HG03159 (cell line): ENCODE measurements around the gene GP1BA.

Experiments
- ATAC-seq: cut with Tn5 transposase; IDR thresholded peaks from one replicate; pipeline ENCODE4 v1.9.1; 2021; ENCODE audit warnings: mild to moderate bottlenecking, moderate library complexity; ENCODE audit not compliant: unreplicated experiment

The GP1BA gene

DNA sequence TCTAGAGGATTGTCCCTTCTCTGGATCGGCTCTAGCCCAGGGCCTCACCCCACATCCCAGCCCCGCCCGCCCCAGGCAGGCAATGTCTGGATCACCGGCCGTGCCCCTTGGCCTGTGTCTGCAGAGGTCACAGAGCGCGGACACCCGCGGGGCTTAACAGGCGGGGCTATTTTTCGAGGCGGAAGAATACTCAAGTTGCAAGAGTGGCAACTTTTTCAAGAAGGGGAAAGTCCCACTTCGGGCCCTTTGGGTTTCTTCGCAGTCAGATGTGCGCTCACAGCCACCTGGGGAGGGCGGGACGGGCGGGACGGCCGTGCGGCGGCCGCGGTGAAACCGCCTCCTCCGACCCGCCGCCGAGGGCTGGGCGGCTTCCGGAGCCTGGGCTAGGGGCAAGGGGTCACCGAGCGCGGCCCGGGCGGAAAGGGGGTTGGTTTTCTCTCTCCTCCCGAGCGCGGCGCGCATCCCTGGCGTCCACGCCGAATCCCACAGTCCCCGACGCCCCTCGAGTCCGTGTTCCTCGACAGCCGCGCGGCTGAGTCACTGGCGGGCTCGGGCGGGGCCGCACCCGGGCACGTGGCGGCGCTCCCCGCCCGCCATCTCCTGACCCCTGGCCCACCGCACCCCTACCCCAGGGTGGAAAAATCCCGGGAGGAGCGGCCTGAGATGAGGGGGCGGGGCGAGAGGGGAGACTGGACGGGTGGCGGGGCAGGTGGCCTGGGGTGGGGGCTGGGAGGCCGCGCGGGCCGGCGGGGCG lies 17.4 kb downstream of the GP1BA start:
- peak; percentile 29 for ATAC-seq

DNA sequence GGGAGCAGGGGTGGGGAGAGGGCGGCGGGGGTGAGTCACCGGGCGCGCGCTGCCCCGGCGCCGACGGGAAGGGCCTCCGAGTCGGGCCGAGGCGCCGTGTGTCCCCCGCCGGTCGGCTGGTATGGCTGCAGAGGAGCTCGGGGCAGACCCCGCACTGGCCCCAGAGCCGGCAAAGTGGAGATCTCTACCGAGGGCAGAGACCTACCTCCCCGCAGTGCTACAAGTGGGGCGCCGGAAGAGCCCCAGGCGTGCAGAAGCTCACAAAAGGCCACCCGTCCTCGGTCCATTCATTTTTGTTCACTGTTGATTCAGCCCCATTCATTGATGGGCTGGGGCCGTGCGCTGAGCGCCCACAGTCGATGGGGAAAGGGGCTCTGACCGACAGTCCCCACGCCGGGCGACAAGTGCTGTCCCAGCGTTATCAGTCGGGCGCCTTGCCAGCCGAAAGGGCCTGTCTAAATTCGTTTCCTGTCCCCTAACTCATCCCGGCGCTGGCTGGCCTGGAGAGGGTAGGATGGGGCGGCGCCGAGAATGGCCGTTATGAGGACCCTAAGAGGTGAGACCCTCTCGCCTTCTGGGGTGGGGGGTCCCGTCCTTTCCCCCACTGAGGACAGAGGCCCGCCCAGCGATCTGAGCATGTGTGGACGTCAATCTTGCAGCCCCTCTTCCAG lies 18.1 kb downstream of the GP1BA start:
- no peak for ATAC-seq

DNA sequence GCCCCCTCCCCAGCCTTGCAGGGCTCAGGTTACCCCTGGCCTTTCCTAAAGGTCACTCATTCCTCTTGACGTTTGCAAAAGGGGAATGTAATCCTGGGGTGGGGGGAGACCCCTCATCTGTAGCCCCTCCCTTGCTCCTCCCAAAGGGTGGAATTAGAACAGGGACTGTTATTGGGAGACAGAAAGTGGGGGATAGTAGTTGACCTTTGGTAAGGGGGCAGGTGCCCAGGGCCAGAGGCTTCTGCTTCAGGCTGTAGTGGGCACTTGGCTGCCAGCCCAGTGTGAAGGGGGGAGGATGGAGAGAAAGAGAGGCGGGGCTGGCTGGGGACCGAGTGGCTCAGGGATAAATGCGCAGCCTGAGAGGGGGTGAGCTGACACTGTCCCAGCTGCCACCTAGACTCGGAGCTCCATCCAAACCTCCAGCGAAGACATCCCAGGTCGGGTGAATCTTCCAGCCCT lies 18.7 kb downstream of the GP1BA start, which contains the start of gene ENO3:
Gene ENO3, plus strand, starts transcription at position 374 of the 459 bp plus-strand sequence. CDS start 711 bp downstream, outside the sequence.
- no peak for ATAC-seq

DNA sequence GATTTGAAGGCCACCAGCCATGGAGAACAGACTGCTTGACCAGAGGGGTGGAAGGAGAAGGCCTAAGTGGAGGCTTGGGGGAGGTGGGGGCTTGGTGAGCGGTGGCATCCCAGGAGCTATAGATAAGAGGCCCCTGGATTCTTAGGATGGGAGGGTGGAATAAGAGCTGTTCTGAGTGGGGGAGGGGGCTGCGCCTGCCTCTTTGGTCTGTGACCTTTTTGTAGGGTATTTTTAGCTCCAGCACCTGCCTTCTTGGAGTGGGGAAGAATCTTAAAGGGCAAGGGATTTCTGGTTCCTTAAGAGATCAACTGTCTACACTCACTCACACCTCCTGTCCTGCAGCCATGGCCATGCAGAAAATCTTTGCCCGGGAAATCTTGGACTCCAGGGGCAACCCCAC lies 19.4 kb downstream of the GP1BA start:
- ATAC-seq: no peak

DNA sequence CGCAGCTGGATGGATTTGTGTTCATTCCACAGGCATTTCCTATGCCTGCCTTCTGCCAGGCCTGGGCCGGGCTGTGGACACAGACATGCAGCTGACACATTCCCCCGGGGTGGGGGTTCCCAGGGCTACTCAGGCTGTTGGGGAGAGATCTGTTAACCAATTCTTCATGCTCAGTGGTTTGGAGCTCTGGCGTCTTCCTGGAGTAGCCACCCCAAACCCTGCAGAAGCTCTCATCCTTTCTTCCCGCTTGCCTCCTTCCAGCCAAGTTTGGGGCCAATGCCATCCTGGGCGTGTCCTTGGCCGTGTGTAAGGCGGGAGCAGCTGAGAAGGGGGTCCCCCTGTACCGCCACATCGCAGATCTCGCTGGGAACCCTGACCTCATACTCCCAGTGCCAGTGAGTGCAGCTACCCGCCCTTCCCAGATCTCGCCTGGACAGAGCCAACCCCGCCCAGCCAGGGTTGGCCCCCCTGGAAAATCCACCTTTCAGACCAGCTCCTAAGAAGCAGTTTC lies 21.4 kb downstream of the GP1BA start:
- no peak for ATAC-seq

DNA sequence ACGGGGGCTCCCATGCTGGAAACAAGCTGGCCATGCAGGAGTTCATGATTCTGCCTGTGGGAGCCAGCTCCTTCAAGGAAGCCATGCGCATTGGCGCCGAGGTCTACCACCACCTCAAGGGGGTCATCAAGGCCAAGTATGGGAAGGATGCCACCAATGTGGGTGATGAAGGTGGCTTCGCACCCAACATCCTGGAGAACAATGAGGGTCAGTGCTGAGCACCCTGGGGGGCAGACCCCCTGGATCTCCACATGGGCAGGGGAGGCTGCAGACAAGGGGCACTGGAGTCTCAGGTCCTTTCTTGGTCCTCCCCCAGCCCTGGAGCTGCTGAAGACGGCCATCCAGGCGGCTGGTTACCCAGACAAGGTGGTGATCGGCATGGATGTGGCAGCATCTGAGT lies 23.0 kb downstream of the GP1BA start:
- no peak for ATAC-seq

DNA sequence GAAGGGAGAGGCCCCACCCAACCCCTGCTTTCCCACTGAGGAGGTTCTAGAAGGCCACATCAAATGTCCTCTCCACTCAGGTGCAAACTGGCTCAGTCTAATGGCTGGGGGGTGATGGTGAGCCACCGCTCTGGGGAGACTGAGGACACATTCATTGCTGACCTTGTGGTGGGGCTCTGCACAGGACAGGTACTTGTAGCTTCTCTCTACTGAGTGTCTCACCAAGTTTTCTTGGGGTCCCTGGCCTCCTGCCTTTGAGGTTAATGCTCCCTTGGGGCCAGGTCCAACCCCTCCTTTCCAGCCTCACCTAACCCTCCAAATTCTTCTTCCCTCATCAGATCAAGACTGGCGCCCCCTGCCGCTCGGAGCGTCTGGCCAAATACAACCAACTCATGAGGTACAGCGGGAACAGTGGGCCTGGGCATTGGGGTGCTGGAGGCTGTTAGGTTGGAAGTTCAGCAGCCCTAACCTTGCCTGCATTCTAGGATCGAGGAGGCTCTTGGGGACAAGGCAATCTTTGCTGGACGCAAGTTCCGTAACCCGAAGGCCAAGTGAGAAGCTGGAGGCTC lies 24.5 kb downstream of the GP1BA start:
- no peak for ATAC-seq

DNA sequence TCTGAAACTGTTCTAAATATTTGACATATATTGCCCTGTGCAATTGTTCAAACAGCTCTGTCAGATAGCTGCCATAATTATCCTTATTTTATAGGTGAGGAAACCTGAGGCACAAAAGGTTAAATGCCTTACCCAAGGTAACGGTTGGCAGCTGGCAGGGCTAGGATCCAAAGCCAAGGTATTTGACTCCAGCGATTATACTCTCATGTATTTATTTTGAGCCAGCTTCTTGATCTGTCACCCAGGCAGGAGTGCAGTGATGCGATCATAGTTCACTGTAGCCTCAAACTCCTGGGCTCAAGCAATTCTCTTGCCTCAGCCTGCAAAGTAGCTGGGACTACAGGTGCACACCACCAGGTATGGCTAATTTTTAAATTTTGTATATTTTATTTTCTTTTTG lies 26.0 kb downstream of the GP1BA start:
- no peak for ATAC-seq

DNA sequence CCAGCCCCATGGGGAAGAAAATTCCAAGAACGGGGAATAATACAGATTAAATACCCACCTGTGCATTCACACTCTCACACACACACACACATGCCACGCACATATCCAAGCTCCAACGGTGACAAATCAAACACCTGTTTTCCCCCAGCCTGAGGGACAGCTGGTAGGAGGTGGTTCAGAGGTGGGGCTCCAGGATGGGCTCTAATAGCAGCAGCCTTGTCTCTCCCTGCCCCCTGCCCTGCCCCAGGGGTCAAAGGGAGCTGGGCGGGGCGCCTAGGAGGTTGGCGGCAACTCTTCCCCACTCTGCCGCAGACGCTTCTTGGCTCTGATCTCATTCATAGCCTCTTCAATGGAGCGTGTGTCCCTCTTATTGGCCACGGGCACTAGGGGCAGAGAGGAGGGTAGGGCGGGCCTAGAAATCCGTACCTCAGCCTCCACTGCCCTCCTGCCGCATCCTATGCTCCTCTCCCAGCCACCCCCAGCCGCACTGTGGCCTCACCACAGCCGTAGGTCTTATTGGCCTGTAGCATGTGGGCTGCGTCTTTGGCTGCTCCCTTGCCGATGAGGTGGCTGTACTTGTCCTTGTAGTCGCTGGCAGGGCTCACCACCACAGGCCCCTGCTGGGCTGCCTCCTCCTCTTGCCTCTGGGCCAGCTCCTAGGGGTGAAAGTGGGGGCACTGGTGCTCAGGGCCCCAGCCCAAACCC lies 27.3 kb downstream of the GP1BA start:
- ATAC-seq: no peak

DNA sequence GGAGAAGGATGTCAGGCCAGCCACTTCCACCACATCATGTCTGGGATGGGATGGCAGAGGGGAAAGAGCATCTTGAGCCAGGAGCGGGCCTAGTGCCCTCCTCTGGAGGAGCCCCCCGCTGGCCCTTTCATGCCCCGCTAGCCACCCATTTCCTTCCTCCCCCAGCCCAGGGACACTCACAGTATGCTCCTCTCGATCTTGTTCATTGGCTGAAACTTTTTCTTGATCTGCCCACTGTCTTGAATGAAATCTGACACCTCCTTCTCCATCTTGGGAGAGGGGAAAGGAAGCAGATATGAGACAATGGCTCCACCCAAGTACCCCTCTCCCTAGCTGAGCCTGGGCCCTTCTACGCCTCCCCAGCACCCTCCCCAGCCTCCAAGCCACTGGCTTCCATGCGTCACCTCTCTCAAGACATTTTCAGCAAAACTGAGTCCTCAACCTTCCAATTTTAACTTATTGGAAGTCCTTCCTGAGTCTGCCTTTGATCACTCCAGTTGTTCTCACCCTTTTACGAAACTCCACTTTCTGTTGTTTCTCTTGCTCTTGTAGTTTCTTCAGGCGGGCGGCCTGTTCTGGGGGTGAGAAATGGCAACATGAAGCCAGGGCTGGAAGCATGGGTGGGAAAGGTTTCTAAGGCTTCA lies 28.3 kb downstream of the GP1BA start:
- no peak for ATAC-seq

DNA sequence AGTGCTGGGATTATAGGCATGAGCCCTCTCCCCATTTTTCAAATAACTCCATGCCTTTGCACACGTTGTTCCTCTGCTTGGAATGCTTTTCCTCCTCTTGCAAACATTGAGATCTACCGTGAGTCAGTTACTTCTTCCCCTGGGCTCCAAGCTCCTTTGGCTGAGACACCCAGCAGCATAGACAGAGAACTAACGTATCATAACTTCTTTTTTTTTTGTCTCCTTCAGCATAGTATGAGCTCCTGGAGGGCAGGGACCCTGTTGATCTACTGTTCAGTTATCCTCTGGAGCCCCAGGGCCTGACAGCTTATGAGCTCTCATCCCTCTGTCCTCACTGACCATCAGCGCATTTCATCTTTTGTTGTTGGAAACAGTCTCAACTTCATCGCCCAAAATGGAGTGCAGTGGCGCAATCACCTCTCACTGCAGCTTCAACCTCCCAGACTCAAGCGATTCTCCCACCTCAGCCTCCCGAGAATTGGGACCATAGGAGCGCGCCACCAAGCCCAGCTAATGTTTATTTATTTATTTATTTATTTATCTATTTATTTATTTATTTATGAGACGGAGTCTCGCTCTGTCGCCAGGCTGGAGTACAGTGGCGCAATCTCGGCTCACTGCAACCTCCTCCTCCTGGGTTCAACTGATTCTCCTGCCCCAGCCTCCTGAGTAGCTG lies 33.4 kb downstream of the GP1BA start:
- ATAC-seq: no peak

DNA sequence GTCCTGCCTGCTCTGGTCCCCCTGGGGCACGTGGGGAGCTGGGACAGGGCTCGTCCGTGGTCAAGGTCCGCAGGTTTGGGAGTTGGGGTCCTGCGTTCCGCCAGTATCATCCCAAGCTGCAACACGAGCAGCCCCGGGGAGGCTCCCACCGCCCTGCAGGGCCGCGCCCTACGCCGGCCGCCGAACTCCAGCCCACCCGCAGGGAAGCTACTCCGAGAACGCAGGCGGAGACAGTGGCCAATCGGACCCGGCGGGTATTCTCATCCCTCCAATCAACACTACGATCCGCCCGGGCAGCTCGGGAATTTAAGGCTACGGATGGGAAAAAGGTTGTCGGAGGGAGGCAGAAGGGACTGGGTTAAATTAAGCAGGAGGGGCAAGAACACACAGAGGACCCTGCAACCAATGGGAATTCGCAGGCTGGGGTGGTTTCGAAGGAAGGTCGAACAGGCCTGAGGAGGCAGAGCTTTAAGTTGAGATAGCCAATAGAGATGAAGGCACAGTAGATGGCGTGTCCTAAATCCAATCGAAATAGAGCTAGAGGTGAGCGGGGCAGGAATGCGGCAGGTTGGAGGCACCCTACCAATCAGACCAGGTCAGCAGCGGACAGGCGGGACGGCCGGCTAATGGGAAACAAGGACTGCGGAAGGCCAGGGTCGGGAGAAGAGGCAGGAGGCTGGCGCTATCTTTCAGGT lies 34.9 kb downstream of the GP1BA start:
- peak; percentile 83 for ATAC-seq

DNA sequence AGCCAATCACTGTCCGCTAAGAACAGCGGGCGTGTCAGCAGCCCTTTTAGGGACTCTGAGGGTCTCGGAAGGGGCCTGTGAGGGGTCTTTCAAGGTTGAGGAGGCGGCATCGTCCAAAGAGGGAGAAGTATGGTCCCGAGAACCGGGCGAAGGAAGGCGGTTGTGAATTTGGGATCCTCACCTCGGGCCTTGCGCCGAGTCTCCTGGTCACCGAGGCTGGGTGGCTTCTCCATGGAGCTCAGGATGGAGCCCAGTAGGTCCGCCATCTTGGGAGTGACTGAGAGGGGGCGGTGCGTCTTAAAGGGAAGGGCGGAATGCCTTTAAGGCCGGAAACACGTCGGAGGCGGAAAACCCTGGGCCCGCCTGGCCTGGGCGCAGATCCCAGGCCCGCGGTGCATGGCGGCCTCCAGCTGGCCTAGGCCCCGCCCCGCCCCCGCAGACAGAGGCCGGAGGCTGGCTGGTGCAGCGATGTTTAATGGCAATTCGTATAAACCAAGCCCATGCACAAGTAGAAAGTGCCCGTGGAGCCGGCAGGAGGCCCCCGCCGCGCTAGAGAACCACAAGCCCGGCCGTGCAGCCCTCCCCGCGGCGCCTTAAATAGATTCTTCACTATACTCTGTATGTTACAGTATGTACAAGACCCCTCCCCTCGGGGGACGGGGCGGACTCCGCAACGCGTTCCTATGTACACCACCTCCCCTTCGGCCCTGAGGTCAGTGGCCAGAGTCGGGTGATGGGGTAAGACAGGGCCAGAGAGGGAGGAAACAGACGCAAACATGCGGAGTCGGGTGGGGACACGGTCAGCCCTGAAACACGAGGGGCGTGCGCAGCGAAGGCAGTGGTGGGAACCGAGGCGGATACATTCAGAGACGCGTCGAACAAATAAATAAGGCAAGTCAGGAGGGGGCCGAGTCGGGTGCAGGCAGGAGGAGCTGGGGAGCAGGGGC lies 35.7 kb downstream of the GP1BA start, which contains the start of gene SPAG7:
Gene SPAG7, minus strand, starts transcription at position 279 of the 947 bp plus-strand sequence. Its CDS starts 13 bp downstream, at position 266.
- ATAC-seq: peak; percentile 58

DNA sequence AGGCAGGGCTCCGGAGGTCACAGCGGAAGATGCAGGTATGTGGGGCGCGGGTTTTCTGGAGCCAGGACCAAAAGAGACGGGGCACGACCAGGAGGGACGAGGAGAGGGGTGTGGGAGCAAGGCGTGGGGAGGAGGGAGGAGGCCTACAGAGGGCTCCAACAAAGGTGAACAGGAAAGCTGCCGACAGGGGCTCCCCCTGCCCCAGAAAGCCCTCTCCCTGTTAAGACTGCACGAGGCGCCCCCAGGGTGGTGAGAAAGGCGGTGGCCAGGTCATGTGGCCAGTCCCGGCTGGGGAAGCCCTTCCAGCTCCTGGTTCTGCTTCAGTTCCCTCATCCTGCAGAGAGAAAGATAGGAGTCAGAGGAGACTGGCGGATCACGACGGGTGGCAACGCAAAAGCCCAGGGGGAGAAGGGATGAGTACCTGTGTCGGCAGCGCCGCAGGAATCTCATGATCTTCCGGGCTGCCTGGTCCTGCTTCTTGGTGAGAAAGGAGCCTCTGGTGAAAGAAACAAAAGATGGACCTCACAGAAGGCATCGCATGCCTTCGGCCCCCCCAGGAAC lies 36.5 kb downstream of the GP1BA start:
- no peak for ATAC-seq

DNA sequence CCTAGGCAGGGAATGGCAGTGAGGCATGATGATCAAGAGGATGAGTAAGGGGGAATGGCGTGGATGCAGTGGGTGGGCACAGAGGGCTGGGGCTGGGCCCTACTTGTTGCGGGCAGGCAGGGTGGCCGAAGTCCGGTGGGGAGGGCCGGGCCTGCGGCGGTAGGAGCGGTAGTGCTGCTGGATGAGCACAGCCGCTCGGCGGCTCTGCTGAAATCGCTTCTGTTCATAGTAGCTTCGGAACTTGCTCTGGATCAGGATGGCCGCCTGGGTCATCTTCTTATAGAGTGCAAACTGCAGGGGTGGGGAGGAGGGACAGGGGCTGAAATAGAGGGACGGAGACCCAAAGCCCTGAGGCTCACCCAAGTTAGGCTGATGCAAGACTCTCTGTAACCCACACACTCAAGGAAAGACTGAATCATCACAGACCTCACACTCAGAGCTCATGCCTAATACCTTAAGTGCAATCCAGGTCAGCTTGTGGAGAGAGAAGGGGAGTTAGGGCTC lies 37.0 kb downstream of the GP1BA start:
- no peak for ATAC-seq

DNA sequence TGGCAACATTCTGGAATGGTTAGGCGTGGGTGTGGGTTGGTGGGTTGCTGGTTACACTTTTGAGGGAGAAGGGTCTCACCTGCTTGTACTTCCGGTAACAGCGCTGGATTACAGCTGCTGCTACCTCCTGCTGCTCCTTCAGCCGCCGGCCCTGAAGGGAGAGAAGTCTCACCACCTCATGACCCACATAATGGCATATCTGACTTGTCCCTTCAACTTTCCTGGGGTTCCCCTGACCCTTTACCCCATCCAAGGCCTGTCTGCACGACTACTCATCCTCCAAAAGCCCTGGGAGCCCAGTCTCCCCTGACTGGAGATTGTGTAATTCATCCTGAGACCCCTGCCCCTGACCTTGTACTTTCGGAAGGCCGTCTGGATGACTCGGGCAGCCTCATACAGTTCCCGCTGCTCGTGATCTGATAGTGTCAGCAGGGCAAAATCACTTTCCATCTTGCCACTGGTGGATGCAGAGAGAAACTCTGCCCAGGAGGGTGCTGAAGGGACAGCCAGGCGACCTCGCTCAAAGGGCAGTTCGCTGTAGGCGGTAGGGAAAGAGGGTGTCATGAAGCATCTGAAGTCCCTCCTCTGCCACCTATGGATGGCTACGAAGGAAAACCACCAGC lies 37.6 kb downstream of the GP1BA start:
- no peak for ATAC-seq

DNA sequence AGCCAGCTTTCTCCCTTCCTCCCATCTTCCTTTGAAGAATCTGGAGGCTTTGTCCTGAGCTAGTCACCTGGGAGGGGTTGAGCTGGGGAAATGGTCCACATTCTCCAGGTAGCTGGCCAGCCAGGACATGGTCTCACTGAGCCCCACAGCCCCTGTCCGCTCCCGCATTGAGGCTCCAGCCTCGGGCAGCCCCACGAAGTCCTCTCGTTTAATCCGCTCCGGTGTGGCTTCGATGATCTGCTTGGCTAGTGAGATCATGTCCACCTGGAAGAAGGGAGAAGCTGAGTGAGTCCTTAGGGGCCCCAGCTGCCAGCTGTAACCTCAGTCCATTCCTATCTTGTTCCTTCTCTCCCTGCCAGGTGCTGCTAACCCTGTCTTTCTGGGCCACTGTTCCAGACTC lies 38.2 kb downstream of the GP1BA start:
- ATAC-seq: no peak
